Measurements from ENCODE around the gene TP53AIP1.
"Not testable (repeated sequence)": the region's sequence is repeated elsewhere in the genome, so short reads cannot be mapped to it uniquely, and the experiment has no call there.

TP53AIP1 gene

GRCh38 chr11:128924104-128924503 is 18.6 kb downstream of the TP53AIP1 start:
- DNase-seq = no peak

- no peak for DNase-seq
Measured at GRCh38 chr11:128921793-128922192, 20.9 kb downstream of the TP53AIP1 start.

GRCh38 chr11:128920666-128921065 is 22.0 kb downstream of the TP53AIP1 start:
- DNase-seq = no peak

- not testable (repeated sequence) for DNase-seq
Measured at GRCh38 chr11:128919635-128920034, 23.0 kb downstream of the TP53AIP1 start.

DNA sequence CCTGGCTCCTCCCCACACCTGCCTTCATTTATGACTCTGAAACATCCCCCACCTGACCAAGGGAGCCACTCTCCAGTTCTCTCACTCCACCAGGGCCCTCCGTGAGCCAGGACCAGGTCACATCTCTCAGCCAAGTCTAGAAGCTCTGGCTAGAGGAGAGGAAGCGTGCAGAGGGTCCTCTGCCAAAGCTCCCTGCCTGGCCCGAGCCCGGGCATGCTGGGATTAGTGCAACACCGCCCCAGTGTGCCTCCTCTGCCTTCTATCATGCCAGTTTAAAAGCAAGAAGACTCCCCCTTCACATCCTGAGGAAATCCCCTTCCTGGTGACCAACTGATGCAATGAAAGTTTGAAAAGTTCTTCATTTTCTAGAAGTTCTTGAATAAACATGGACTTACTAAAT is 23.5 kb downstream of the TP53AIP1 start:
- no peak for DNase-seq

GRCh38 chr11:128917144-128917724 is 25.4 kb downstream of the TP53AIP1 start:
- DNase-seq = no peak

DNA sequence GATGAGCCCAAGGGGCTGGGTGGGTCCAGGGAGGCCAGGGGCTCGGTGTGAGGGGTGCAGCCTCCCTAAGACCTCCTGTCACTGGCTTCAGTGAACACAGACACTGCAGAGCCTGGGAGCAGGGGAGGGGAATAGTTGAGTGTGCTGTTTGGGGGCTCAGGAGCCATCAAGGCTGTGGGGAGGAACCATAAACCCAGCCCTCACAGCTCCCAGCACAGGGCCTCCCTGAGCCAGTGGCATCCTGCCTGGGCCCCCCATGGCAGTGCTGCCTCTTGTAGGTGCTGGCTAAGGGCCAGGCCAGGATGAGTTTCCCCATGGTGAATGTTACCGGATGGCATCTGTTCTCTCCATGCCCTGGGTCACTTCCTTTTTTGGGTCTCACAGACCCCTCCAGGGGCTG is 26.0 kb downstream of the TP53AIP1 start:
- no peak for DNase-seq

DNA sequence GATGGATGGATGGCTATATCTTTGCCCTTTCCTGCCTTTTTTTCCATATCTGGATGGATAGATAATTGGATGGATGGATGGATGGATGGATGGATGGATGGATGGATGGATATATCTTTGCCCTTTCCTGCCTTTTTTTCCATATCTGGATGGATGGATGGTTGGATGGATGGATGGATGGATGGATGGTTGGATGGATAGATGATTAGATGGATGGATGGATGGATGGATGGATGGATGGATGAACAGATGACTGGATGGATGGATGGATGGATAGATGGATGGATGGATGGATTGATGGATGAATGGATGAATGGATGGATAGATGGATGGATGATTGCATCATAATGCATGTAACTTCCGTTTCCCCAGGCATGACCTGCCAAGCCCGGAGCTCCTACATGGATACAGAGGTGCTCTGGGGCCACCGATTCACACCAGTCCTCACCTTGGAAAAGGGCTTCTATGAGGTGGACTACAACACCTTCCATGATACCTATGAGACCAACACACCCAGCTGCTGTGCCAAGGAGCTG is 26.6 kb downstream of the TP53AIP1 start:
- DNase-seq = no peak

DNA sequence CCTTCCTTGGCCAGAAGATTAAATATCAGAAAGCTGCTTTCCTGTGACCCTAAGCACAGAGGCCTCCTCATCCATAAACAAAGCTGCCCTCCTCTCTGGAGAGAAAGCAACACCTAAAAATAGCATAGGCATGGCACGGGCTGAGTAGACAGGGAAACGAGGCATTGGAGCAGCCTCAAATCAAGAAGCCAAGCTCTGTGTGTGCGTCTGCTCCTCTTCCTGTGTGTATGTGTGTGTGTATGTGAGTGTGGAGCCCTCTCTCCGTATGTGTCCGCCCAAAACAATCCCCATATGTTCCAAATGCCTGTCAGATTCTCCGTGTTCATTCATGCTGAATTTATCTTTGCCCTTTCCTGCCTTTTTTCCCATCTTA is 27.5 kb downstream of the TP53AIP1 start:
- DNase-seq = no peak

GRCh38 chr11:128914216-128915148 is 28.2 kb downstream of the TP53AIP1 start:
- DNase-seq = no peak

GRCh38 chr11:128913806-128914205 is 28.9 kb downstream of the TP53AIP1 start:
- no peak for DNase-seq

- no peak for DNase-seq
Measured at GRCh38 chr11:128911701-128912100, 31.0 kb downstream of the TP53AIP1 start.

DNA sequence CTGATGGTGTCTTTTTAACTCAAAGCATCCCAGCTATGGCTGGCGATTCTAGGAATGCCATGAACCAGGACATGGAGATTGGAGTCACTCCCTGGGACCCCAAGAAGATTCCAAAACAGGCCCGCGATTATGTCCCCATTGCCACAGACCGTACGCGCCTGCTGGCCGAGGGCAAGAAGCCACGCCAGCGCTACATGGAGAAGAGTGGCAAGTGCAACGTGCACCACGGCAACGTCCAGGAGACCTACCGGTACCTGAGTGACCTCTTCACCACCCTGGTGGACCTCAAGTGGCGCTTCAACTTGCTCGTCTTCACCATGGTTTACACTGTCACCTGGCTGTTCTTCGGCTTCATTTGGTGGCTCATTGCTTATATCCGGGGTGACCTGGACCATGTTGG is 31.4 kb downstream of the TP53AIP1 start:
- no peak for DNase-seq

DNA sequence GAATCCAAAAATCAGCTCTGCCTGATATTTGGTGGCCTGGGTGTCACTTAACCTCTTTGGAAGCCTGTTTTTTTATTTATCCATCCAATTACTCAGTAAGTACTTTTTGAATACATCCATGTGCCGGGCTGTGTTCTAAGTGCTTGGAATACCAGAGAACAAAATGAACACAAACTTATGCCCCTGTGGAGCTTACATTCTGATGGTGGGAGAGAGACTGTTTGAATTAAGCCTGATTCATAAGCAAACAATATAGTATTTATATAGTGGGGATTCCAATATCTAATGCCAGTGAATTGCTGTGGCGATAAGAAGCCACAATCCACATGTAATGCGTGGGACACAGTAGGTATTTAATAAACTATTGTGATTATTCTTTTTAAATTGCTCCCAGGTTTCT is 32.1 kb downstream of the TP53AIP1 start:
- DNase-seq = no peak

GRCh38 chr11:128909438-128910125 is 33.1 kb downstream of the TP53AIP1 start:
- no peak for DNase-seq

DNA sequence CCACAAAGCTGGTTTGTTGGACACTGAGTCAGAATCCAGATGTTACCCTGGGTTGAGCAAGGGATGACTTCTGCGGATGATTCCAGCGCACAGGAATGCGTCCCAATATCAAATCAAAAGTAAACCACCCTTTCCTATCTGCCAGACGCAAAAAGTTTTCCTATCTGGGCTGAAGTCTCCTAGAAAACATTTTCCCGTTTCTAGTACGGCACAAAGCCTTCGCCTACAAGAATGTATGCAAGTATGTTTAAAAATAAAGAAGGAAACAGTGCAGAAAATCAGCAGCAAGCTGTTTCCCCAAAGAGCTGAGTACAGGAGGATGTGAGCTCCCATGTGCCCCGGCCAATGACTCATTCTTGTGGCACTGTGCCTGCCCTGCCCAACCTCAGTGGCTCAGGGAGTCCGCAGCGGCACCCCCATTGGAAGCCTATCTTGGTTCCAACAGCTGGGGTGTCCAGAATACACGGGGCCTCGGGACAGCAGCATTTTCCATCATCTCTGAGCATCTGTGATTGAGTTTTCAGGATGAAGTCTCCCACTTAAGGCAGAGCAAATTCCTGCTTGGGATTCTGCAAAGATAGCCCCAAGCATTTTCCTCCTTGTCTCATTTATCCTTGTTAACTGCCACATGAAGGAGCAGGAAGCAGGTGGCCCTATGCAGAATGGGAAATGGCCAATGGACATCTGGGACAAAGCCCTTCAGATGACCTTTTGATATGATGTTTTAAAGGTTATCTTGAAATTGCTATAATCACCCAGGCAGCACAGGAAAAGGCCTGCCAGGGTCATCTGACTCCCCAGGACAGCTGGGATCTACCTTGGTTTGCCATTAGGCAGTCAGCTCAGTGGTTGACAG is 34.1 kb downstream of the TP53AIP1 start:
- no peak for DNase-seq

GRCh38 chr11:128907585-128907984 is 35.1 kb downstream of the TP53AIP1 start:
- no peak for DNase-seq

DNA sequence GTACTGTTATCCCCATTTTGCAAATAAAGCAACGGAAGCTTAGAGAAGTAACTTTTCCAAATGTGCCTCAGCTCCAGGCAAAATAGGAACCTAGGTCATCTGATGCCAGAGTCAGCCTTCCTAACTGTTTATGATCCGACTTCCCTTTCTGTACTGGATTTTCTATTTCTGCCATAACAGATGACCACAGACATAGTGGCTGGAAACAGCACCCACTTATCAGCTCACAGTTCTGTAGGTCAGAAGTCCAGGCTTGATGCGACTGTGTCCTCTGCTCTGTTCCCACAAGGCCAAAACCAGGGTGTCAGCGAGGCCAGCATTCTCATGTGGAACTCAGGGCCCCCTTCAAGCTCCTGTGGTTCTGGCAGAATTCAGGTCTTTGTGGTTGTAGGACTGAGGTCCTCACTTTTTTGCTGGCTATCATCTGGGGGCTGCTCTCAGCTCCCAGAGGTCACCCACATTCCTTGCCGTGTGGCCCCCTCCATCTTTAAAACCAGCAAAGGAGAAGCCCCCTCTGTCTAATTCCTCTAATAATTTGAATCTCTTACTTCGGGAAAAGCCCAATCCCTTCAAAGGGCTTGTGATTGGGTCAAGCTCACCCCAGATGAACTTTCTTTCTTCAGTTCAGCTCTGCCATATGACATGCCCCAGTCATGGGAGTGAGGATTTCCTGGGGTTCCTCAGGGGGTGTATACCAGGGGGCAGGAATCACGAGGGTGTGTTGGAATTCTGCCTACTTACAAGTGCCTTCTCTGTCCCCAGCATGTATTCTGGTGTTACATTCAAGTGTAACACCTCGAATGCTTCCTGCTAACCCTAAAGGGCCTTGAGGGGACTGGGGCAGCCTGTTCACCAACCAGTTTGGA is 36.3 kb downstream of the TP53AIP1 start:
- no peak for DNase-seq

DNA sequence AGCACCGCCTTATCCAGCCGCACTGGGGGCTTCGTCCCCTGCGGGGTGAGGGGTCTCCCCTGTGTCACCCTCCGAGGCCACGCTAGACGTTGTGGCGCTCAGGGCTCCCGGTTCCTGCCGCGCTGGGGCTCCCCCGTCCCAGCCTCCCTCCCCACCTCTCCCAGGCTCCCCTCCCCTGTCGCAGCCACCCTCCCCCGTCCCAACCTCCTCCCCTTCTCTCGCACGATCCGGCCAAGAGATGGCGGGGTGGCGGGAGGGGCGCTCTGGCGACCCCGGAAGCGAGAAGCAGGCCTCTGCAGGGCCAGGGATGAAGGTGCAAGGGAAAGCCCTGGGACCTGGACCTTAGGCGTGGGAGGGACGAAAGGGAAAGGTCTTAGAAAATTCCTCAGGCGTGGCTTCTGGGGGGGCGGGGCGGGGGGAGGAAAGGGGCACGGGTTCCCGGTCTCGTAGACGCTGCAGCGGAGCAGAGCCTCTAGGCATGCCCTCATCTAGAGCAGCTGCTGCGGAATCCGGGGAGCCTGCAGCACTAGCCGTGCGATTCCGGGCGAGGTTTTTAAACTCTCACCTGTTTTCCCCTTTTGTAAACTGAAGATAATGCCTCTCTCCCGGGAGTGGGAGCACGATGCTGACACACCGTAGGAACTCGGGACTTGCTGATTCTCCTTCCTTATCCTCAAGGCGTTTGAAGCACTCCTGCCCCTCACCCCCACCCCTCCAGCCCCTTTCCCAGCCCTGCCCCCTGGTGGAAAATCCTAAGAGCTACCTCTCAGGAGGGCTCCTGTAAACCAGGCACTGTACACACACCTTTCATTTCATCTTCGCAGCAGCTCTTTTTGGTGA is 37.1 kb downstream of the TP53AIP1 start:
- DNase-seq = peak; percentile 34

DNA sequence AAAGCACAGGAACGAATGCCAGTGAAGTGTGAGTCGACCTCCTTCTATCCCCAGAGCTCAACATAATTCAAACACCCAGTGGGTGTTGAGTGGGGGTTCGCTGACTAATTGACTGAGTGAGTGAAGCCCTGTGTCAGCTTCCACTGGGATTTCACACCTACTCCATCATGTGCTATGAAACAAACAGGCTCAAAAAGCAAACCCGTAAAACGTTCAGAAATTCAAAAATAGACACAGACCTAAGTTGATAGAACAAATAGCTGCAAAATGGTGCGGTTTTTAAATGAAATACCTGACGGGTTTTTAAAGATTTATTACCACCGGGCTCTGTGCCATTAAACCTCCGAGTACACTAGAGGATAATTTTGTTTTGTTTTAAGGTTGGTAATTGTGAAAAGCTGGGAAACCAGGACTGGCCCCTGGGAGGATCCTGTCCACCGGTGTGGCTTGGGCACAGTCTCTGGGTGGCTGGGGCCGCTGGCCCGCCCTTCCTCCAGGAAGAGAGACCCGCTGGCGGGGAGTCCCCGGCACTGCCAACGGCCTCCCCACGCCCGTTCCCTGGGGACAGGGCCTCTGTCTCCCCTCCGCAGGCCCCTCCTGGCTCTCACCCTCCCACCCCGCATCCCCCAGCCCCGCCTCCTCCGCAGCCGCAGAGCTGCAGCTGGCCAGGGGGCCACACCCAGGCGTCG is 37.9 kb downstream of the TP53AIP1 start:
- DNase-seq = peak; percentile 63
